MCF 10A (cell line): ENCODE results near the gene CNPY1. TPM values are rescaled to one million over a fixed set of nuclear protein-coding genes. Genes with fewer than 3 reads are reported as not detected.

Experiments used
- BruUV-seq: library from RNA; stranded (reverse); fragments of 400-500 nt; replicated peaks from 2 replicates; lab custom pipeline; 2021; lab: Mats Ljungman, UMichigan
- CTCF ChIA-PET: fragments of 300-600 bp; sonication (Branson Sonifier 250); formaldehyde crosslinking; extraction: SDS; loops from one replicate; lab custom pipeline; 2021; ENCODE audit warnings: antibody characterized with exemption, inconsistent platforms; lab: Yijun Ruan, JAX
- POLR2A ChIA-PET: fragments of 300-600, 350-650 bp; sonication (Branson Sonifier 250); formaldehyde crosslinking; extraction: SDS; loops from one replicate; lab custom pipeline; 2020; ENCODE audit warnings: antibody characterized with exemption, inconsistent platforms; lab: Yijun Ruan, JAX
- DNase-seq: peaks from one replicate; pipeline ENCODE4 v3.0.0-alpha.2; 2018; ENCODE audit not compliant: unreplicated experiment
- H3K27ac Mint-ChIP-seq: one replicate; pipeline ENCODE4 v1.8.0; 2022; ENCODE audit warnings: mild to moderate bottlenecking, low read depth, mixed read lengths; ENCODE audit not compliant: unreplicated experiment
- H3K27me3 Mint-ChIP-seq: one replicate; pipeline ENCODE4 v1.8.0; 2022; ENCODE audit warnings: mixed read lengths; ENCODE audit not compliant: insufficient read depth, unreplicated experiment
- H3K36me3 Mint-ChIP-seq: one replicate; pipeline ENCODE4 v1.8.0; 2022; ENCODE audit warnings: mild to moderate bottlenecking, moderate library complexity, mixed read lengths; ENCODE audit not compliant: insufficient read depth, unreplicated experiment
- H3K4me1 Mint-ChIP-seq: one replicate; pipeline ENCODE4 v1.8.0; 2022; ENCODE audit warnings: mixed read lengths; ENCODE audit not compliant: insufficient read depth, unreplicated experiment
- H3K4me3 Mint-ChIP-seq: one replicate; pipeline ENCODE4 v1.8.0; 2022; ENCODE audit warnings: mild to moderate bottlenecking, moderate library complexity, mixed read lengths; ENCODE audit not compliant: unreplicated experiment
- H3K9me3 Mint-ChIP-seq: one replicate; pipeline ENCODE4 v1.8.0; 2022; ENCODE audit warnings: mixed read lengths; ENCODE audit not compliant: unreplicated experiment
- CTCF ChIP-seq: fragments of 200-600 bp; IDR thresholded peaks from one replicate; pipeline ENCODE4 v1.8.0; 2022; ENCODE audit warnings: antibody characterized with exemption, mild to moderate bottlenecking; ENCODE audit not compliant: unreplicated experiment
- intact Hi-C: fragments of 100-400 bp; cut with micrococcal nuclease; formaldehyde crosslinking; loops from 2 replicates; pipeline ENCODE4 v1.14.1; 2022
- total RNA-seq: library from RNA; stranded (reverse); gene quantifications from 2 replicates; pipeline ENCODE4 v1.2.3, GENCODE V29; 2022

CNPY1 gene
- total RNA-seq, 1 experiment from 2014 or later: not detected

- intact Hi-C loops: no loop called here
- Mint-ChIP-seq H3K4me1 (no peaks in the 10 kb centered on the region), H3K27ac (no peak overlapping the region), H3K27me3 (peaks cover 74% of the 10 kb centered on the region), H3K36me3 (no peaks in the 10 kb centered on the region), H3K4me3 (no peak overlapping the region), H3K9me3 (no peaks in the 10 kb centered on the region)
- BruUV-seq: no TSS peak
- POLR2A ChIA-PET: no interaction called here
- CTCF ChIA-PET: interaction anchor here (0.6 kb wide), 1 partner anchor 260 kb away, joined by 3 read pairs; no protein-coding TSS in a partner anchor
- TF ChIP-seq CTCF: no peak
- DNase-seq: no peak
Measured at GRCh38 chr7:155454183-155455112, 91.9 kb downstream of the CNPY1 start.

GRCh38 chr7:155453296-155454182 lies 92.8 kb downstream of the CNPY1 start:
- Mint-ChIP-seq H3K4me1 (no peaks in the 10 kb centered on the region), H3K9me3 (no peaks in the 10 kb centered on the region), H3K27me3 (peaks cover 74% of the 10 kb centered on the region), H3K27ac (no peak overlapping the region), H3K4me3 (no peak overlapping the region), H3K36me3 (no peaks in the 10 kb centered on the region)
- intact Hi-C loops: no loop called here
- no TSS peak for BruUV-seq
- POLR2A ChIA-PET: no interaction called here
- TF ChIP-seq CTCF: no peak
- CTCF ChIA-PET: interaction anchor here (0.5 kb wide), 1 partner anchor 541 kb away, joined by 6 read pairs; no protein-coding TSS in a partner anchor
- DNase-seq: no peak

- no peak for DNase-seq
- no peaks in the 10 kb centered on the region for H3K4me1 Mint-ChIP-seq
- TF ChIP-seq CTCF: no peak
- ChIA-PET CTCF (interaction anchor here (0.6 to 0.8 kb wide), 2 partner anchors 19 to 146 kb away, joined by 3 to 4 read pairs; no protein-coding TSS in a partner anchor), POLR2A (interaction anchor here (1.5 kb wide), 1 partner anchor 17 kb away, joined by 4 read pairs; no protein-coding TSS in a partner anchor)
- H3K36me3 Mint-ChIP-seq: no peaks in the 10 kb centered on the region
- no peak overlapping the region for H3K4me3 Mint-ChIP-seq
- H3K9me3 Mint-ChIP-seq: no peaks in the 10 kb centered on the region
- intact Hi-C loops: no loop called here
- BruUV-seq: no TSS peak
- no peak overlapping the region for H3K27ac Mint-ChIP-seq
- peaks cover 82% of the 10 kb centered on the region for H3K27me3 Mint-ChIP-seq
Measured at GRCh38 chr7:155452505-155453295, 93.7 kb downstream of the CNPY1 start.
